IMR-90 (cell line): ENCODE measurements around the gene INA. TPM values are rescaled to one million over a fixed set of nuclear protein-coding genes. Genes with fewer than 3 reads are reported as not detected.

Source experiments
- ATAC-seq: fragments of 200-7000 bp; cut with Tn5 transposase; 2 replicates; pipeline ENCODE4 v1.9.1; 2020; ENCODE audit warnings: low read depth, mild to moderate bottlenecking, moderate library complexity
- BruUV-seq: library from RNA; stranded (reverse); fragments of 400-500 nt; replicated peaks from 2 replicates; lab custom pipeline; 2021; lab: Mats Ljungman, UMichigan
- CTCF ChIA-PET: fragments of 300-600 bp; formaldehyde crosslinking; extraction: SDS; loops from one replicate; lab custom pipeline; 2021; ENCODE audit warnings: antibody characterized with exemption; lab: Yijun Ruan, JAX
- POLR2A ChIA-PET: fragments of 300-600 bp; sonication (Branson Sonifier 250); formaldehyde crosslinking; loops from one replicate; lab custom pipeline; 2022; ENCODE audit warnings: antibody characterized with exemption; ENCODE audit not compliant: unreplicated experiment; lab: Charles Lee
- DNase-seq: peaks from one replicate; pipeline ENCODE4 v3.0.0; 2013
- H2AFZ ChIP-seq: replicated peaks from 2 replicates; pipeline ENCODE3; 2013; ENCODE audit warnings: low read length, mild to moderate bottlenecking; ENCODE audit not compliant: poor library complexity
- H2AK5ac ChIP-seq: 2 replicates; pipeline ENCODE4 v1.6.1; 2013; ENCODE audit warnings: low read depth, low read length, inconsistent platforms
- H2AK9ac ChIP-seq: replicated peaks from 2 replicates; pipeline ENCODE3; 2013; ENCODE audit warnings: mild to moderate bottlenecking, low read depth, low read length, moderate library complexity; ENCODE audit not compliant: poor library complexity
- H2BK120ac ChIP-seq: 2 replicates; pipeline ENCODE4 v1.6.1; 2013; ENCODE audit warnings: low read depth, low read length, inconsistent platforms
- H2BK15ac ChIP-seq: 3 replicates; pipeline ENCODE4 v1.6.1; 2013; ENCODE audit warnings: low read depth, low read length, inconsistent platforms
- H2BK20ac ChIP-seq: 2 replicates; pipeline ENCODE4 v1.6.1; 2013; ENCODE audit warnings: low read depth, mild to moderate bottlenecking, inconsistent platforms, low read length, moderate library complexity
- H2BK5ac ChIP-seq: 2 replicates; pipeline ENCODE4 v1.6.1; 2013; ENCODE audit warnings: mild to moderate bottlenecking, low read depth, low read length, inconsistent platforms; ENCODE audit not compliant: poor library complexity, severe bottlenecking
- H3K14ac ChIP-seq: replicated peaks from 2 replicates; pipeline ENCODE4 v1.6.1; 2013; ENCODE audit warnings: low read depth, low read length, inconsistent platforms
- H3K18ac ChIP-seq: 2 replicates; pipeline ENCODE4 v1.6.1; 2013; ENCODE audit warnings: low read depth, low read length, control low read depth
- H3K23ac ChIP-seq: 2 replicates; pipeline ENCODE4 v1.6.1; 2013; ENCODE audit warnings: low read depth, low read length, inconsistent platforms
- H3K27ac ChIP-seq: 2 replicates; pipeline ENCODE4 v1.5.1; 2013; ENCODE audit warnings: mild to moderate bottlenecking, control low read depth, low read length; ENCODE audit not compliant: insufficient read depth
- H3K27me3 ChIP-seq: 2 replicates; pipeline ENCODE4 v1.6.1; 2013; ENCODE audit warnings: low read length; ENCODE audit not compliant: control insufficient read depth, insufficient read depth
- H3K36me3 ChIP-seq: 2 replicates; pipeline ENCODE4 v1.6.1; 2013; ENCODE audit warnings: low read length, mixed read lengths; ENCODE audit not compliant: control insufficient read depth, insufficient read depth
- H3K4ac ChIP-seq: 2 replicates; pipeline ENCODE4 v1.6.1; 2013; ENCODE audit warnings: low read depth, low read length, inconsistent platforms
- H3K4me1 ChIP-seq: 2 replicates; pipeline ENCODE4 v1.6.1; 2013; ENCODE audit warnings: low read length, mixed read lengths; ENCODE audit not compliant: control insufficient read depth, insufficient read depth
- H3K4me2 ChIP-seq: 2 replicates; pipeline ENCODE4 v1.6.1; 2013; ENCODE audit warnings: low read depth, mild to moderate bottlenecking, control low read depth, low read length, moderate library complexity
- H3K4me3 ChIP-seq: 2 replicates; pipeline ENCODE4 v1.5.1; 2013; ENCODE audit warnings: low read depth, mild to moderate bottlenecking, control low read depth, low read length, moderate library complexity; ENCODE audit not compliant: insufficient read depth
- H3K56ac ChIP-seq: 2 replicates; pipeline ENCODE4 v1.6.1; 2013; ENCODE audit warnings: low read length, inconsistent platforms; ENCODE audit not compliant: insufficient read depth; ENCODE audit errors: extremely low read depth
- H3K79me1 ChIP-seq, 2 experiments: 2 replicates each; pipeline ENCODE4 v1.6.1; 2013; ENCODE audit warnings: low read length in 2 of 2, inconsistent platforms in 1 of 2, low read depth in 1 of 2
- H3K9ac ChIP-seq: 2 replicates; pipeline ENCODE4 v1.6.1; 2013; ENCODE audit warnings: low read depth, low read length, control low read depth
- H3K9me1 ChIP-seq: 2 replicates; pipeline ENCODE4 v1.6.1; 2013; ENCODE audit warnings: low read length, inconsistent platforms; ENCODE audit not compliant: insufficient read depth
- H3K9me3 ChIP-seq: 2 replicates; pipeline ENCODE4 v1.6.1; 2013; ENCODE audit warnings: low read length; ENCODE audit not compliant: control insufficient read depth, insufficient read depth
- H4K20me1 ChIP-seq: 2 replicates; pipeline ENCODE4 v1.6.1; 2013; ENCODE audit warnings: low read length, inconsistent platforms; ENCODE audit not compliant: insufficient read depth
- H4K5ac ChIP-seq: 2 replicates; pipeline ENCODE4 v1.6.1; 2013; ENCODE audit warnings: mild to moderate bottlenecking, low read depth, low read length, control low read depth
- H4K8ac ChIP-seq, 2 experiments: 2 replicates each; pipeline ENCODE4 v1.6.1; 2013; ENCODE audit warnings: low read depth in 2 of 2, low read length in 2 of 2, control low read depth in 1 of 2, inconsistent platforms in 1 of 2
- H4K91ac ChIP-seq: 2 replicates; pipeline ENCODE4 v1.6.1; 2013; ENCODE audit warnings: low read depth, low read length, inconsistent platforms; ENCODE audit not compliant: insufficient read depth
- SMC3 ChIP-seq: fragments of 150-350 bp; IDR thresholded peaks from 2 replicates; pipeline ENCODE4 v1.6.1; 2016; ENCODE audit warnings: low read depth, mild to moderate bottlenecking, antibody characterized with exemption, low read length, moderate library complexity
- WGBS, 2 experiments: methylation state at CpG; one replicate each; pipeline versions ENCODE4 v1.1.5 to v1.1.7; 2013; ENCODE audit warnings: missing lambda C conversion rate in 2 of 2; ENCODE audit not compliant: insufficient read length in 1 of 2; ENCODE audit errors: extremely low coverage in 2 of 2; 5-methylcytosine and 5-hydroxymethylcytosine counted together
- dilution Hi-C: fragments of 300-500 bp; cut with HindIII; formaldehyde crosslinking; loops from one replicate; pipeline ENCODE4 v1.14.3; 2018; ENCODE audit warnings: low sequenced_read_pairs; ENCODE audit not compliant: unreplicated experiment
- in situ Hi-C: fragments of 300-500 bp; cut with MboI; formaldehyde crosslinking; loops from 3 replicates; pipeline ENCODE4 v1.14.3; 2019; ENCODE audit warnings: low sequenced_read_pairs, inconsistent platforms, mixed read lengths
- intact Hi-C: fragments of 100-400 bp; cut with micrococcal nuclease; formaldehyde crosslinking; loops from 2 replicates; pipeline ENCODE4 v1.10.0; 2022
- polyA plus RNA-seq, 3 experiments: library from polyadenylated mRNA; depleted of rRNA; stranded (reverse); fragments of >200 nt; gene quantifications; 2 replicates each; pipeline ENCODE4 v1.2.3, GENCODE V29; 2012; ENCODE audit warnings: low replicate concordance in 1 of 3
- total RNA-seq: library from RNA; depleted of rRNA; stranded (reverse); fragments of >200 nt; gene quantifications from 2 replicates; pipeline ENCODE4 v1.2.3, GENCODE V29; 2012

The INA gene
- total and polyA plus RNA-seq, 2 of the 4 experiments (the other 2 are of a cell fraction): 4.5 to 7.5 TPM

DNA sequence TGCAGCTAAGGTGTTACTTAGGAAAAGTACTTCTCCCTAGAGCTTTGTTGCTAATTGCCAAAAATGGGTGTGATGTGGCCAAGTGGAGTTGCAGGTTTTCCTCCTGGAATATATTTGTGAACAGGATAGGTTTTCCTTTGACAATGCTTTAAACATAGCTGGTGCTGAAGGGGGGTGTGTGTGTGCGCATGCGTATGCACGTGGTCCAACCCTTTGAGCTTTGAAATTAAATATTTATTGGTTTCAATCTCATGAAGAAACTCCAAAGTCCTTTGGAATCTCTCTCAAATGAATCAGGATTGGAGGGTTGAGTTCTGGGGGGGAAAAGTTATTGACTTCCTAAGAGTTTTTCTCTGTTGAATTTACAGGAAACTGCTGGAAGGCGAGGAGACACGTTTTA lies 11.1 kb downstream of the INA start:
- no peak overlapping the region for H4K8ac ChIP-seq
- no peak overlapping the region for H2BK5ac ChIP-seq
- H3K14ac ChIP-seq: no peak overlapping the region
- H2AK9ac ChIP-seq: no peak overlapping the region
- H2AFZ ChIP-seq: no peak overlapping the region
- H3K36me3 ChIP-seq: no peaks in the 10 kb centered on the region; the same call in 1 of the 2 replicates
- H4K20me1 ChIP-seq: no peaks in the 10 kb centered on the region
- dilution Hi-C loops (no loop called here), in situ Hi-C loops (no loop called here), intact Hi-C loops (no loop called here)
- POLR2A ChIA-PET: no interaction called here
- no peak overlapping the region for H3K4me2 ChIP-seq
- BruUV-seq: no TSS peak
- no peak overlapping the region for H3K18ac ChIP-seq
- no CpG with 5 or more reads among the region's 5 CpGs for WGBS, 2 experiments
- no peak overlapping the region for H2BK15ac ChIP-seq
- H3K79me1 ChIP-seq: no peaks in the 10 kb centered on the region
- H3K4ac ChIP-seq: no peak overlapping the region
- no peak overlapping the region for H3K27ac ChIP-seq
- H3K27me3 ChIP-seq: no peaks in the 10 kb centered on the region
- H3K9me3 ChIP-seq: no peaks in the 10 kb centered on the region
- H4K91ac ChIP-seq: no peak overlapping the region
- H2AK5ac ChIP-seq: no peak overlapping the region
- H3K4me1 ChIP-seq: no peaks in the 10 kb centered on the region
- H3K56ac ChIP-seq: no peak overlapping the region
- no peak overlapping the region for H2BK20ac ChIP-seq
- no peak overlapping the region for H2BK120ac ChIP-seq
- no peaks in the 10 kb centered on the region for H3K9me1 ChIP-seq
- CTCF ChIA-PET: no interaction called here
- ATAC-seq (no peak), DNase-seq (no peak)
- H3K4me3 ChIP-seq: no peak overlapping the region
- no peak overlapping the region for H3K23ac ChIP-seq
- no peak for TF ChIP-seq SMC3
- H3K9ac ChIP-seq: no peak overlapping the region
- no peak overlapping the region for H4K5ac ChIP-seq
